Adrenal gland (tissue), 12 donors: ENCODE results near the gene HEYL. TPM values are rescaled to one million over a fixed set of nuclear protein-coding genes. Genes with fewer than 3 reads are reported as not detected.

ENCODE experiments used
- DNase-seq, 7 donors: peaks; one replicate each; pipeline ENCODE4 v3.0.0-alpha.2; 2019 to 2020
- H3K27ac ChIP-seq, 5 donors: fragments of 200-600 bp; sonication (generic) in 4 of 5; 1 replicate in 3 of 5; 2 replicates in 2 of 5; pipeline versions ENCODE4 v1.5.1 to v1.8.0; 2016 to 2020; ENCODE audit warnings: mild to moderate bottlenecking in 1 of 5
- H3K27me3 ChIP-seq: fragments of 200-600 bp; 2 replicates; pipeline ENCODE4 v1.8.0; 2021
- H3K36me3 ChIP-seq, 2 donors: fragments of 200-600 bp; replicated peaks in 1 of 2; 1 replicate in 1 of 2; 2 replicates in 1 of 2; pipeline versions ENCODE4 v1.5.1 to v1.8.0; 2018 to 2022
- H3K4me1 ChIP-seq, 2 donors: fragments of 200-600 bp; replicated peaks in 1 of 2; 1 replicate in 1 of 2; 2 replicates in 1 of 2; pipeline versions ENCODE4 v1.5.1 to v1.8.0; 2018 to 2021
- H3K4me3 ChIP-seq, 4 donors: fragments of 200-600 bp; sonication (generic) in 3 of 4; one replicate each; pipeline ENCODE4 v1.5.1; 2016 to 2018
- H3K9me3 ChIP-seq, 3 donors: fragments of 200-600 bp; sonication (generic) in 1 of 3; replicated peaks in 1 of 3; 1 replicate in 2 of 3; 2 replicates in 1 of 3; pipeline versions ENCODE4 v1.5.1 to v1.8.0; 2016 to 2021
- CTCF ChIP-seq, 6 experiments: fragments of 450-650 bp in 4 of 6; fragments of 200-600 bp in 2 of 6; sonication (generic) in 1 of 6; IDR thresholded peaks; 1 replicate in 5 of 6; 2 replicates in 1 of 6; pipeline versions ENCODE4 v1.5.1 to v1.8.0; 2016 to 2021; ENCODE audit warnings: antibody characterized with exemption in 6 of 6, mild to moderate bottlenecking in 2 of 6, moderate library complexity in 1 of 6
- POLR2A ChIP-seq, 2 donors: fragments of 450-650 bp; IDR thresholded peaks; one replicate each; pipeline ENCODE4 v1.6.1; 2017; ENCODE audit warnings: antibody characterized with exemption in 2 of 2, mild to moderate bottlenecking in 2 of 2, moderate library complexity in 1 of 2
- WGBS, 4 donors: extraction: QIAGEN DNeasy Blood & Tissue Kit in 2 of 4; methylation state at CpG; one replicate each; pipeline versions ENCODE4 v1.1.5 to v1.1.7; 2013 to 2017; 5-methylcytosine and 5-hydroxymethylcytosine counted together
- intact Hi-C, 2 donors: fragments of 100-400 bp; cut with DNase I; formaldehyde crosslinking; loops; one replicate each; pipeline versions ENCODE4 v1.14.1 to v1.15.0; 2022 to 2023
- polyA plus RNA-seq, 3 donors: library from polyadenylated mRNA; stranded (reverse); fragments of 200-250 nt in 2 of 3; fragments of 350-450 nt in 1 of 3; fragmentation: Illumina TruSeq in 1 of 3; extraction: RNeasy Lipid Tissue Mini Kit (QIAGEN cat#74804) in 1 of 3; gene quantifications; one replicate each; pipeline ENCODE4 v1.2.3, GENCODE V29; 2013 to 2014
- total RNA-seq, 9 donors: library from RNA; depleted of rRNA in 4 of 9; stranded (reverse); fragments of >200 nt in 4 of 9; fragments of 120-200 nt in 1 of 9; fragmentation: NEBNext Ultra II Directional in 1 of 9; extraction: Animal tissue kit (Norgen Biotek cat#: 25700) in 1 of 9; gene quantifications; one replicate each; pipeline versions ENCODE4 v1.1.0 to v1.2.4, GENCODE V29; 2013 to 2023
- donor health status: healthy with polysubstance abuse.
- donor health status: Bipolar disorder and iron deficiency.
- donor health status: DM: yes; HTN: yes; CAD: no.
- donor health status: DM: no; HTN: no; CAD: no.
- donor health status: DM: no; HTN: no; CAD: no.
- donor health status: DM: yes; HTN: yes; CAD: no.

HEYL gene
- total and polyA plus RNA-seq, 12 donors = 2.4 to 27.7 (median 14.0) TPM

- H3K4me3 ChIP-seq = no peak overlapping the region
- H3K36me3 ChIP-seq = no peaks in the 10 kb centered on the region
- no peak overlapping the region for H3K27ac ChIP-seq
- WGBS, 4 donors = 60 to 73% (median 64%) methylated on average over 3 of the region's 3 CpGs
- DNase-seq = peak in 3 of 7 donors; percentile 46 to 49 (median 47)
- H3K27me3 ChIP-seq = peaks cover 7% of the 10 kb centered on the region
- H3K4me1 ChIP-seq = peaks cover 11% of the 10 kb centered on the region in 2 donors
- intact Hi-C loops = no loop called here
- TF ChIP-seq CTCF (IDR thresholded peaks at IDR 0.05) (no peak), POLR2A (IDR thresholded peaks at IDR 0.05) (no peak)
- H3K9me3 ChIP-seq = no peaks in the 10 kb centered on the region
Measured at GRCh38 chr1:39668894-39669293, 29.5 kb upstream of the HEYL start.

DNA sequence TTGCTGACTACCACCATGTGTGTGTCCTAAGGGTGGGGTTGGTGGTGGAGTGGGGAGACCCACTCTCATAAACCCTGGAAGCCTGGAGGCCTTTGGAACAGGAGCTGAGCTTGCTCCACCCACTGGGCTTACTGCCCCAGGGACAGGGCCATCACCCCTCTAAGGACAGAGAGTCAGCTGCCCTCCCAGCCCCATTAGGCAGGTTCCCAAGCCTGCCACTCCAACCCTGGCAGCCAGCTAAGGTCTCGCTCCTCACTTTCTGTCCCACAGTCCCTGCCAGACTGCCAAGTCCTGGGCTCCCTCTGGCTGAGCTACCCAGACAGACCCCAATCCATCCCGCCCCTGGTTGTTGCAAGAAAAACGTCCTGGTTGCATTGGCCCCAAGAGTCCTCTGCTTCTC, 28.7 kb upstream of the HEYL start:
- intact Hi-C loops = no loop called here
- Histone ChIP-seq H3K27me3 (peaks cover 7% of the 10 kb centered on the region), H3K4me3 (no peak overlapping the region), H3K27ac (no peak overlapping the region), H3K4me1 (peaks cover 11% of the 10 kb centered on the region in 2 donors), H3K36me3 (no peaks in the 10 kb centered on the region), H3K9me3 (no peaks in the 10 kb centered on the region)
- TF ChIP-seq POLR2A (IDR thresholded peaks at IDR 0.05) = no peak
- TF ChIP-seq CTCF (IDR thresholded peaks at IDR 0.05) = no peak
- WGBS, 4 donors = 63 to 88% (median 79%) methylated on average over 2 to 3 of the region's 3 CpGs
- DNase-seq = no peak

DNA sequence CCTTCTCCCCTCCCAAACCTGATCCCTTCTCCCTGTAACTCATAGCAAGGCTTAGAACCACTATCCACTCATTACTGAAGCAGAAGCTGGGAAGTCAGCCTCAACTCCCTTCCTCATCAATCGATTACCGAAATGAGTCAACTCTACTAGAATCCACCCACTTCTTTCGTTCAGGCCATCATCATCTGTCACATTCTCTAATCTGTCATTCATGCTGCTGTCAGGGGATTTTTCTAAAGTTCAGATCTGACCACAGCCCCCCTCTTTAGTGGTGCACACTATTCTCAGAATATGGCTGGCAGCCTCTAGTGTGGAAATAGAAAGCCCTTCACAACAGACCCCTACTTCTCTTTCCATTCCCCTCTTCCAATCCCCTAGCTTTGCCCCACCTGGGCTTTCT, 27.3 kb upstream of the HEYL start:
- Histone ChIP-seq H3K9me3 (no peaks in the 10 kb centered on the region), H3K4me1 (peaks cover 6% of the 10 kb centered on the region in 2 donors), H3K27me3 (peaks cover 7% of the 10 kb centered on the region), H3K27ac (no peak overlapping the region), H3K4me3 (no peak overlapping the region), H3K36me3 (no peaks in the 10 kb centered on the region)
- TF ChIP-seq POLR2A (IDR thresholded peaks at IDR 0.05) (no peak), CTCF (IDR thresholded peaks at IDR 0.05) (no peak)
- 78 to 88% (median 82%) methylated on average over 3 of the region's 3 CpGs for WGBS, 4 donors
- intact Hi-C loops = no loop called here
- no peak for DNase-seq

DNA sequence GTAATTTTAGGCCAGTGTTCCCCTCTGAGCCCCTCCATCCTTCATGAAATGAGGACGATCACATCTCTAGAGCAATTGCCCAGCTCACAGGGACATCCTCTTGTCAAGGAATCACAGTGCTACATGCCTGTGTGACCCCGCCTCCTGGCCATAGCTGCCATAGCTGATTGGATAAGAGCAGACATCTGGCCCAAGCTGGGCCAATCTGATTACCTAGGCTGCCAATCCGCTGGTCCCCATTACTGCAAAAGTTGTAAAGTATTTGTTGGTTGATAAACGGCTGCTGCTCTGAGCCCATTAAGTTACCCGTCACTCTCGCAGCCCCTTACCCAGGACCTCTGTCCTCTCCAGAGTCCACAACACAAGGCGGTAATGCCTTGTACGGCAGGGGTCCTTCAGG, 24.1 kb upstream of the HEYL start:
- intact Hi-C loops = no loop called here
- 84 to 93% (median 87%) methylated on average over 4 to 8 of the region's 8 CpGs for WGBS, 4 donors

More for the DNA sequence above, 24.1 kb upstream of the HEYL start:
- no peaks in the 10 kb centered on the region for H3K9me3 ChIP-seq
- no peak overlapping the region for H3K27ac ChIP-seq
- H3K27me3 ChIP-seq = no peaks in the 10 kb centered on the region
- no peaks in the 10 kb centered on the region for H3K36me3 ChIP-seq
- no peak for TF ChIP-seq POLR2A (IDR thresholded peaks at IDR 0.05)
- no peak for TF ChIP-seq CTCF (IDR thresholded peaks at IDR 0.05)
- no peaks in the 10 kb centered on the region for H3K4me1 ChIP-seq
- DNase-seq = no peak
- no peak overlapping the region for H3K4me3 ChIP-seq
